Duodenal mucosa (tissue), 2 donors: ENCODE data around the gene KDM1B.
"Not testable (repeated sequence)": the region's sequence is repeated elsewhere in the genome, so short reads cannot be mapped to it uniquely, and the experiment has no call there.

Source experiments
- H3K27ac ChIP-seq: one replicate; pipeline ENCODE4 v1.7.0; 2013; ENCODE audit warnings: low read depth, low read length
- H3K27me3 ChIP-seq, 2 donors: one replicate each; pipeline ENCODE4 v1.7.0; 2013; ENCODE audit warnings: low read length in 2 of 2, control low read depth in 1 of 2; ENCODE audit not compliant: insufficient read depth in 2 of 2, control insufficient read depth in 1 of 2
- H3K36me3 ChIP-seq, 2 donors: one replicate each; pipeline ENCODE4 v1.7.0; 2013; ENCODE audit warnings: low read length in 2 of 2, control low read depth in 1 of 2; ENCODE audit not compliant: insufficient read depth in 2 of 2, control insufficient read depth in 1 of 2
- H3K4me1 ChIP-seq, 2 donors: one replicate each; pipeline ENCODE4 v1.7.0; 2013; ENCODE audit warnings: low read length in 2 of 2, control low read depth in 1 of 2; ENCODE audit not compliant: insufficient read depth in 2 of 2, control insufficient read depth in 1 of 2
- H3K4me3 ChIP-seq, 2 donors: one replicate each; pipeline ENCODE4 v1.7.0; 2013; ENCODE audit warnings: low read length in 2 of 2, low read depth in 1 of 2
- H3K9ac ChIP-seq, 2 donors: one replicate each; pipeline ENCODE4 v1.7.0; 2013; ENCODE audit warnings: low read length in 2 of 2, low read depth in 1 of 2
- H3K9me3 ChIP-seq, 2 donors: one replicate each; pipeline ENCODE4 v1.7.0; 2013; ENCODE audit warnings: low read length in 2 of 2, control low read depth in 1 of 2; ENCODE audit not compliant: control insufficient read depth in 1 of 2

KDM1B gene

GRCh38 chr6:18219591-18219990, 64.4 kb downstream of the KDM1B start:
- no peaks in the 10 kb centered on the region for H3K27me3 ChIP-seq
- no peak overlapping the region for H3K27ac ChIP-seq
- H3K4me1 ChIP-seq: no peaks in the 10 kb centered on the region
- H3K9ac ChIP-seq: no peak overlapping the region
- H3K4me3 ChIP-seq: no peak overlapping the region
- no peaks in the 10 kb centered on the region for H3K9me3 ChIP-seq
- peaks cover 10 to 59% of the 10 kb centered on the region in 2 donors for H3K36me3 ChIP-seq

GRCh38 chr6:18221288-18221615, 66.0 kb downstream of the KDM1B start:
- Histone ChIP-seq H3K9me3 (no peaks in the 10 kb centered on the region), H3K27me3 (no peaks in the 10 kb centered on the region), H3K4me3 (no peak overlapping the region), H3K36me3 (peaks cover 16 to 65% of the 10 kb centered on the region in 2 donors), H3K9ac (no peak overlapping the region), H3K27ac (no peak overlapping the region), H3K4me1 (no peaks in the 10 kb centered on the region)

- H3K9ac ChIP-seq, H3K4me3 ChIP-seq, H3K27me3 ChIP-seq, H3K4me1 ChIP-seq, H3K27ac ChIP-seq, H3K9me3 ChIP-seq: not testable (repeated sequence)
- peaks cover 21 to 67% of the 10 kb centered on the region in 2 donors for H3K36me3 ChIP-seq
These were observed 71.4 kb downstream of the KDM1B start for GRCh38 chr6:18226451-18227105.

DNA sequence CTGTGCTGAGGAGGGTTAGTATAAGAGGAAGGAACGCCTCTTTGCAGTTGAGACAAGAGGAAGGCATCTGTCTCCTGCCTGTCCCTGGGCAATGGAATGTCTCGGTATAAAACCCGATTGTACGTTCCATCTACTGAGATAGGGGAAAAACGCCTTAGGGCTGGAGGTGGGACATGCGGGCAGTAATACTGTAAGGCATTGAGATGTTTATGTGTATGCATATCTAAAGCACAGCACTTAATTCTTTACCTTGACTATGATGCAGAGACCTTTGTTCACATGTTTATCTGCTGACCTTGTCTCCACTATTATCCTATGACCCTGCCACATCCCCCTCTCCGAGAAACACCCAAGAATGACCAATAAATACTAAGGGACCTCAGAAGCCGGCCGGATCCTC, 71.9 kb downstream of the KDM1B start:
- H3K27ac ChIP-seq: not testable (repeated sequence)
- H3K36me3 ChIP-seq: peaks cover 16 to 61% of the 10 kb centered on the region in 2 donors

GRCh38 chr6:18228590-18228989, 73.4 kb downstream of the KDM1B start:
- H3K36me3 ChIP-seq: peaks cover 16 to 50% of the 10 kb centered on the region in 2 donors

More for the DNA sequence above, 71.9 kb downstream of the KDM1B start:
- H3K4me1 ChIP-seq, H3K9me3 ChIP-seq, H3K27me3 ChIP-seq, H3K9ac ChIP-seq, H3K4me3 ChIP-seq: not testable (repeated sequence)

DNA sequence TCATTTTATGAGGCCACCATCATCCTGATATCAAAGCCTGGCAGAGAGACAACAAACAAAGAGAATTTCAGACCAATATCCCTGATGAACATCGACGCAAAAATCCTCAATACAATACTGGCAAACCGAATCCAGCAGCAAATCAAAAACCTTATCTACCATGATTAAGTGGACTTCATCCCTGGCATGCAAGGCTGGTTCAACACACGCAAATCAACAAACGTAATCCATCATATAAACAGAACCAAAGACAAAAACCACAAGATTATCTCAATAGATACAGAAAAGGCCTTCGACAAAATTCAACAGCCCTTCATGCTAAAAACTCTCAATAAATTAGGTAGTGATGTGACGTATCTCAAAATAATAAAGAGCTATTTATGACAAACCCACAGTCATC, 76.6 kb downstream of the KDM1B start:
- H3K27me3 ChIP-seq, H3K9me3 ChIP-seq, H3K4me1 ChIP-seq, H3K4me3 ChIP-seq, H3K9ac ChIP-seq, H3K27ac ChIP-seq: not testable (repeated sequence)
- peaks cover 24 to 44% of the 10 kb centered on the region in 2 donors for H3K36me3 ChIP-seq

More at GRCh38 chr6:18228590-18228989, 73.4 kb downstream of the KDM1B start:
- H3K4me1 ChIP-seq, H3K9ac ChIP-seq, H3K4me3 ChIP-seq, H3K27ac ChIP-seq, H3K27me3 ChIP-seq, H3K9me3 ChIP-seq: not testable (repeated sequence)

- peaks cover 14 to 42% of the 10 kb centered on the region in 2 donors for H3K36me3 ChIP-seq
- H3K27ac ChIP-seq, H3K4me1 ChIP-seq, H3K4me3 ChIP-seq, H3K9ac ChIP-seq, H3K27me3 ChIP-seq, H3K9me3 ChIP-seq: not testable (repeated sequence)
These were observed 78.5 kb downstream of the KDM1B start for GRCh38 chr6:18233770-18234169.

DNA sequence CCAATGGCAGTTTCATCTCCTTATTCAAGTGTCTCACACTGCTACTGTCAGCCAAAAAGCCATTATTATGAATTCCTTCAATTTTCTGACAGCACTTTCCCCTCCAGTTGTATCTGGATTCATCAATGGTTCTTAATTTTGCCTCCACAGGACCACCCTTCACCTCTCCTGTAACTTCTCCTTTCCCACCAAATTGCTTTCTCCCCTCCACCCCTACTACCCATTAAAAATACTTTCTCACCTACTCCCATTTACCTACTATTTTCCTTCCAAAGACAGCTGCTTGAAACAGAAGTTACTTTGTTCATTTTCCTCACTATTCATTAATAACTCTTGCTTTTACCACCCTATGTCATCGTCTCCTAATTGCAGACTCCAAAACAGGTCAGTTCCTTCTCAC, 79.3 kb downstream of the KDM1B start:
- Histone ChIP-seq H3K27me3 (no peaks in the 10 kb centered on the region), H3K27ac (no peak overlapping the region), H3K36me3 (peaks cover 14 to 46% of the 10 kb centered on the region in 2 donors), H3K9me3 (no peaks in the 10 kb centered on the region), H3K9ac (no peak overlapping the region), H3K4me3 (no peak overlapping the region), H3K4me1 (no peaks in the 10 kb centered on the region)

DNA sequence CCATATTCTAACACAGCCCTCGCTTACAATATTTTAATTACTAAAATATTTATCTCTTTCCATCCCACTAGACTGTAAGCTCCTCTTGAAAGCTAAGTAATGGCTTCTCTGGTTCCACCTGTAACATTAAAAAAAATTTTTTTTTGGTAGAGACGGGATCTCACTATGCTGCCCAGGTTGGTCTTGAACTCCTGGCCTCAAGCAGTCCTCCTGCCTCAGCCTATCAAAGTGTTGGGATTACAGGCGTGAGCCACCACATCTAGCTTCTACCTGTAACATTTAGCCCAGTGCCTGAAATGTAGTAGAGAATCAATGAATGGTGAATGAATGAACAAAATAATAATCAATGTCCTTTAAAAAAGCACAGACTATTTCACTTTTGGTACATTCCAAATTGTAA, 80.3 kb downstream of the KDM1B start:
- H3K36me3 ChIP-seq: peaks cover 14 to 46% of the 10 kb centered on the region in 2 donors
- no peaks in the 10 kb centered on the region for H3K4me1 ChIP-seq
- H3K27me3 ChIP-seq: no peaks in the 10 kb centered on the region
- H3K4me3 ChIP-seq: no peak overlapping the region
- no peak overlapping the region for H3K27ac ChIP-seq
- H3K9ac ChIP-seq: no peak overlapping the region
- H3K9me3 ChIP-seq: no peaks in the 10 kb centered on the region

DNA sequence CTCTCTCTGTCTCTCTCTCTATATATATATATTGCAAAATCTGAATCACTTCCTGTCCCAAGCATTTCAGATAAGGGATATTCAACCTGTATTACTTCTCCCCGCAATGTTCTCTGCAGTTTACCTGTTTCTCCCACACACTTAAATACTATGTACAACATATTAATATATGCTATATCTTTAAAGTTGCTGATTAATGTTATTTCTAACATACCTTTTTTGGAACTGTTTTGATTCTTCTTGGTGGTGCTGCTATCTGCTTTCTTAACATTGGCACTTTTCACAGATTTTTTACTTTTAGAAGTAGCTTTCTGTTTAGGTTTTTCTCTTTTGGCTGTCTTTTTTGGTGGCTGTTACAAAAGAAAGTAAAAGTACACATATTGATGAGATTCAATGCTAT, 81.9 kb downstream of the KDM1B start:
- H3K27me3 ChIP-seq: no peaks in the 10 kb centered on the region
- no peak overlapping the region for H3K27ac ChIP-seq
- no peaks in the 10 kb centered on the region for H3K9me3 ChIP-seq
- no peak overlapping the region for H3K9ac ChIP-seq
- H3K4me1 ChIP-seq: no peaks in the 10 kb centered on the region
- H3K4me3 ChIP-seq: no peak overlapping the region
- H3K36me3 ChIP-seq: peaks cover 16 to 50% of the 10 kb centered on the region in 2 donors

DNA sequence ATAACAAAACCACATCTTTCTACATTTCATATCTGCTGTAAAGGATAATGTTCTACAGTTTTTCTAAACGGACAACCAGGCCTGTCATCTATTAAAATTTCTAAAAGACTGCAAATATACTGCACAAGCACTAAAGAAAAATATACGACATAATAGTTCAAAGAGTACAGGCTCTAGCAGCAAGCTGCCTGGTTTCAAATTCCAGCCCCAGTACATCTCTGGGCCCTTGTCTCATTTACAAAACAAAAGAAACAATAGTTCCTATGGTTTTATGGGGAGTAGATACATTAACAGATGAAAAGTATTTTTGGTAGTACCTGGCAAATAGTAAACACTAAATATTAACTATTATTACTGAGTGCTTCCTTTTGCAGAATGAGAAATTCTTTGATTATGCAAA, 85.0 kb downstream of the KDM1B start:
- Histone ChIP-seq H3K4me3 (no peak overlapping the region), H3K36me3 (peaks cover 14 to 58% of the 10 kb centered on the region in 2 donors), H3K27ac (no peak overlapping the region), H3K27me3 (no peaks in the 10 kb centered on the region), H3K4me1 (peaks cover 0 to 7% of the 10 kb centered on the region in 2 donors), H3K9me3 (no peaks in the 10 kb centered on the region), H3K9ac (no peak overlapping the region)
